GM13977 (cell line): ENCODE data around the gene RUNX2.

Source experiments
- DNase-seq: peaks from one replicate; pipeline ENCODE4 v3.0.0; 2012; ENCODE audit warnings: low spot score
- CTCF ChIP-seq: IDR thresholded peaks from 2 replicates; pipeline ENCODE4 v1.5.1; 2012; ENCODE audit warnings: mild to moderate bottlenecking, control low read depth; ENCODE audit not compliant: insufficient read depth; ENCODE audit errors: extremely low read depth, missing control alignments
- in situ Hi-C: fragments of 300-500 bp; cut with MboI; formaldehyde crosslinking; loops from one replicate; pipeline ENCODE4 v1.12.0; 2022; ENCODE audit warnings: low sequenced_read_pairs, low pct_unique_long_range_greater_than_20kb, mixed read lengths, inconsistent platforms; ENCODE audit not compliant: unreplicated experiment

Gene RUNX2

DNA sequence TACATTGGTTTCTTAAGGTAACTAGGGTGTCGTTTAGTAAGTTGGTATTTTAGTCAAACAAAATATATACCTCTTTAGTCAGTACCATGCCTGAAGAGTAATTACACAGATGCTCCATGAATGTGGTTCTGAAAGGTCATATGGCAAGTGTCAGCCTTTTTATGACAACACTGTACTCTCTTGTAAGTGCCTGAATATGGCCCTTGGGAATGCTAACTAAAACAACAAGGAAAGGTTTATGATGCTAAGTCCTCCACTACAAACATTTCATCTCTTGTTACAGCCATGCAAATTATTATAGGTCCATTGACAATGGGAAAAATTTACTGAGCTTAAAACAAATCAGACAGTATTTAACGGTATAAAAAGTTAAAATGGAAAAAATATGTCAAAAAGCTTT is 88.6 kb downstream of the RUNX2 start:
- no peak for TF ChIP-seq CTCF
- in situ Hi-C loops, result loop anchor here (25.0 kb wide), 1 partner anchor 779 kb away; no protein-coding TSS in a partner anchor
- no peak for DNase-seq

- in situ Hi-C loops, result loop anchor here (25.0 kb wide), 1 partner anchor 780 kb away; no protein-coding TSS in a partner anchor
- TF ChIP-seq CTCF, result no peak
- DNase-seq, result no peak
Measured at GRCh38 chr6:45417436-45417835, 89.3 kb downstream of the RUNX2 start.

GRCh38 chr6:45419571-45420082 is 91.5 kb downstream of the RUNX2 start:
- TF ChIP-seq CTCF, result peak; percentile 33
- in situ Hi-C loops, result loop anchor here (10.0 to 25.0 kb wide), 2 partner anchors 295 to 782 kb away; no protein-coding TSS in a partner anchor
- DNase-seq, result peak; percentile 23

DNA sequence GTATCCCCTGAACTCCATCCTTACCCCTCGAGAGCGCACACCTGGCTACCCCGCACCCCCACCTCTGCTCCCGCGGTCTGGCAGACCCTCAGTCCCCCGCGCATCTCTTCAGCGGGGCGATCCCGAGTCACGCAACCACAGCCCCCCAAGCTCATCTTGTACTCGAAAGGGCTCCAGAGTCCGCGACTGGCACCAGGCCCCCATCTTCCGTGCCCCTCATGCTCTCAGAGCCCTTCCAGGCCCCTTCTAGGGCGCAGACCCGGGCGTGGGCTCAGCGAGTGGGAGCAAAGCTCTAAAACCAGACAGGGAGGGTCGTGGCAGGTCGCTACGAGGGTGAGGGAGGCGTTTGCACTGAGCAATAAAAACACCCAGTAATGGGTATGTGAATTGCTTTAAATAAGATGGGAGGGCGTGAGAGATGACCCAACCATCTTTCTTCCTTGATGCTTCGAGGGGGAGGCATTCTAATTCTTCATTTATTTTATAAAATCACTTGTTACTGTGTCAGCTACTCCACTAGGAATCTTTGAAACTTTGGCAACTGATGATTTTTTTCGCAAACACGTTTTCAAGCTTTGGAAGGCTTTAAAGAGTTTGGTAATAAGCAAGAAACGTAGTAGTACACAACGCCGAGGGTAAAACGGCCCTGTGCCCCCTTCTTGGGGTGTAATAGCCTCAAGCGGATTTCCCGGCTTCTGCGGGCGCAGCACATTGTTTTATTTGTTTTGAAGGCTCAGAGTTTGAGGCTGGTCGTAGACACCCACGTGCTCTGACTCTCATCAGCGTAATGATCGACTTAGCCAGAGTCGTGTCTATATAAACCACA is 92.2 kb downstream of the RUNX2 start:
- in situ Hi-C loops, result loop anchor here (10.0 to 25.0 kb wide), 2 partner anchors 295 to 783 kb away; no protein-coding TSS in a partner anchor
- TF ChIP-seq CTCF, result no peak
- peak; percentile 13 for DNase-seq

GRCh38 chr6:45420909-45421708 is 93.0 kb downstream of the RUNX2 start:
- in situ Hi-C loops, result loop anchor here (10.0 to 25.0 kb wide), 2 partner anchors 294 to 784 kb away; no protein-coding TSS in a partner anchor

More at GRCh38 chr6:45420909-45421708, 93.0 kb downstream of the RUNX2 start:
- no peak for DNase-seq
- no peak for TF ChIP-seq CTCF
